SH-SY5Y (cell line): Measurements from ENCODE around the gene ADAMTS17.

Source experiments
- GATA2 ChIP-seq: IDR thresholded peaks from 2 replicates; pipeline ENCODE4 v1.6.1; 2011; ENCODE audit warnings: mild to moderate bottlenecking, low read depth, low read length
- GATA3 ChIP-seq: IDR thresholded peaks from 2 replicates; pipeline ENCODE4 v1.6.1; 2011; ENCODE audit warnings: low read depth, mild to moderate bottlenecking, low read length, moderate library complexity

ADAMTS17 gene

DNA sequence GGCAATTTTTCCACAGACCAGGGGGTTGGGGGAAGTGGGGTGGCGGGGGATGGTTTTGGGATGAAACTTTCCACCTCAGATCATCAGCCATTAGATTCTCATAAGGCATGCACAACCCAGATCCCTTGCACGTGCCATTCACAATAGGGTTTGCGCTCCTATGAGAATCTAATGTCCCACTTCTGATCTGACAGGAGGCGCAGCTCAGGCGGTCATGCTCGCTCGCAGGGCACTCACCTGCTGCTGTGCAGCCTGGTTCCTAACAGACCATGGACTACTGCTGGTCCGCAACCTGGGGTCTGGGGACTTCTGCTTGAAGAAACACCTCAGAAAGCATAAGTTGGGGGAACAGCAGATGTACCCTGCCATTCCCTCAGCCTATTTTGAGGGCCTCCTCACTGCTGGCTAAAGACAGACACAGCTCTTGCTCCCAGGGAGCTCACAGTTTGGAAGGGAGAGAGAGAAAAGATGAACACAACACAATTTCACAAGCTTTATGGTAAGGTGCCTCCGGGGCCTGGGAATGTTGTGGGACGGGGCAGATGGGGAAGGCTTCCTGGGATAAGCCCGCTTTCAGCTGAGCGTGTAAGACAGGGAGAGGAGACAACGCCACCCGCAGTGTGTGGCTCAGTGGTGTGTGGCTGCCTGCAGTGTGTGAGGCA, 285.2 kb downstream of the ADAMTS17 start:
- TF ChIP-seq GATA3 (no peak), GATA2 (no peak)

DNA sequence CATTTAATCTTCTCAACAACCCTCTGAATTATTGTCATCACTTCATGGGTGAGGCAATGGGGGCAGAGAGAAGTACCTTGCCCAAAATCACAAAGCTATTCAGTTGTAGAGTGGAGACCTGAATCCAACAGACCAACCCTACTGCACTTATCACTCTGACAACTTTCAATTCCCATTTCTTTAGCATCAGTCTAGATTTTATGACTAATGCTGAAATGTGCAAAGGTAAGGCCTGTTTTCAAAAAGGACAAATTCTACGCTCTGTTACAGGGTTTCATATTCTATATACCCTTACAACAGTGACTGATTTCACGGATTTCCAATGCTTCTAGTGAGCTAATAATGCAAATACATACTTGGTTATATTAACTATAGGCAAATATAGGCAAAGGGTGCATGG, 286.0 kb downstream of the ADAMTS17 start:
- no peak for TF ChIP-seq GATA2
- TF ChIP-seq GATA3: no peak

DNA sequence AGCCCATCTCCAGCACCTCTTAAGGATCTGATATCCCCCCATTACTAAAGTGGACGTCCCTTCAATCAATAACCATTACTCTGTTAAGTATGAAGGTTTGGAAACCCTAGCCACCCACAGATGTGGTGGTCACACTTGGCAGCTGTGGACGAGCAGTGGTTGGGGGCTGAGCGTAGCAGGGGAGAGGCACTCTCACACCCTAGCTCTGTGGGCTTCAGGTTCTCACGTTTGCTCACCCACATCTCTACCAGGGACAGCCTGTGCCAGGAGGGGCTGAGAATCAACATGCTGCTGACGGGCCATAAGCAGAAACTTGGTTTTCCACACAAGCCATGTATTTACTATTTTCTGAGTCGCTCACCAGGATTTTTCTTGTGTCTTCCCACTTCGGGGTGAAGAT, 287.2 kb downstream of the ADAMTS17 start:
- TF ChIP-seq GATA3 (no peak), GATA2 (no peak)

DNA sequence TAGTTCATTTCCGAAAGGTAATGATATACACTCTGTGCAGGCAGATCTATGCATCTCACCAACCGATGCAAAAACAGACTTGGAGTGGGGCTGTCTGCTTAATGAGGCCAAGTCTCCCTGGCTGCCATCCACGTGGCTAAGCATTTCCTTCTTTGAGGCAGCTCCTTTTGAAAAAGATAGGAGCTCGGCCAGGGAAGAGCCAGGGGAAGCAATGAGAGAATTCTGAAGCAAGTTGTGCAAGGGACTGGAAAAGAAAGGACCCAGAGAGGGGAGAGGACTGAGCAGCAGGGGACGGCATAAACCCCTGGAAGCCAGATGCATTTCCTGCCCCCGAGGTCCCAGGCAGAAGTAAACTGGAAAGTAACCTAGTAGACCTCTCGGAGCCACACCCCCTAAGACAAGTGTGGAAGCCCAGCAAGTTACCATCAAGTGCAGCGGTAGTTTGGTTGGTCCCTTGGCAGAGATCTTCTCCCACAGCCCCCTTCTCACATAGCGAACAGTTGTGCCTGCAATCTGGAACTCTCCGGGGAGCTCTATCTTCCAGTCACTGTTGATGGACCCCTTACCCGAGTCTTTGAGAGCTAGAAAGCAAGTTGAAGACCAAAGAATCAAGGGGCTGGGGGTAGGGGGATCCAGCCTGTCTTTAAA, 288.2 kb downstream of the ADAMTS17 start:
- TF ChIP-seq GATA3 (no peak), GATA2 (no peak)

DNA sequence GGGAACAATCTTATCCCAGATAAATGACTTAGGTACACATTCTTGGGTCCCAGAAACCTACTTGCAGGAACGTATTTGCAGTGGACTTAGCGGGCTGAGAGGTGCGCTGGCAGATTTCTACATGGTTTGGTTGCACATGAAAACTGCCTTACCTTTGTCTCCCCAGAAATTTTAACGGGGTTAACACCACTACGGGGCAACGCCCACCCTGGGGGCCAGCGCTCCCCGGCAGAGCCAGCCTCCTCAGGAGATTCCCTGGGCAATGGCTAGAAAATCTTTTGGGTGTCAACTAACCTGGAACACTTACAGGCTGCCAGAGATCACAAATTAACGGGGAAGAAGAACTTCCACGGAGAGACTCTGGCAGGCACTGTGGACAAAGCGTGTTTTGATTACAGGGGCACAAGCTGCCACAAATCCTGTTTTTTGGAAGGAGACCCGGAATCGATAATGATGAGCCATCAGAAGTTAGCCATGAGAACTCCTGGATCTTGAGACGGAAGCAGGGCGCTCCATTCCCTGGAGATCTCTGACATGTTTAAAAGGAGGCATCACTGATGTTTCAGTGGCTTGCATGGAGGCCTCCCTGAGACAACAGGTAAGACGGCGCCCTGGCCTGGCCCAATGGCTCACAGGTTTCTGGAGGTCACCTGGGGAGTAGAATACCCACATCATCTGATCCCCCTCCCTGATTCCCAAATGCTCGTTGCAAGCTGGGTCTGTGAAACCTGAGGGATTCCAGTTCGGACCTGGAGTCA, 288.9 kb downstream of the ADAMTS17 start:
- TF ChIP-seq GATA2: no peak
- no peak for TF ChIP-seq GATA3

DNA sequence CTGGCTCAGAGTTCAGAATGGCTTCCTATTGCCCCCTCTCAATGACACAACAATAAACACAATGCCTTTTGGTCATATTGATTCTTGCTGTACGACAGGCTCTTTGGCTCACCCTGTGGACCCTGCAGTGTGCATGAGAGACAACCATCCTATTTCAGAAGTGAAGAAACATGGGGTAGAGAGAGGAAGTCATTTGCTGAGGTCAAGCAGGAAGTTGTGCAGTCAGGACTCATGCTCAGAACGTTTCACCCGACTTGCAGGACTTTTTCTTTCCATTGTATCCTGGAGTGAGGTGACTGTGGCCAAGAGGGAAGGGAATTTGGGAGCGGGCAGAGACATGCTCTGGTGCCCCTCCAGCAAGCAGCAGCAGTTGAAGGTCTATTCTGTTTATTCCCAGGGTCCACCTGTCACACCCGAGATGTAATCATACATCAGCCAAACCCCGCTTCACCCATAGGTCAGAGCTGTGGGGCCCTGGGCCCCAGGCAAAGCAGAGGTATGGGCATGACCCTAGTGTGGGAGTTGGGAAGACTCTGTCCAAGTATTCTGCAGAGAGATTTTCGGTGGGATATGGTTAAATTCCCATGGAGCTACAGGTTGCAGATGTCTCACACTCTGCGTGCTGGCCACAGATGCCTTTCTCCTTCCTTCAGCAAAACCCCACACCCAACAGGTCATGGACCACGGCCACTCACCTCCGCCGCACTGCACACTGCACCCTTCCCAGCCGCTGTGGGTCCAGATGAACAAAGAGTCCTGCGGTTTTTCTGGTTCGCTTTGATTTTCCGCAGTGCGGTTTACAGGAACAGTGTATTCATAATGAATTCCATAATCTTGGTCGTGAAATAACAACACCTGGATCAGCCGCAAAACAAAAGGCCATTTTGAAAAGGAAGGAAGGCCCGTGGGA, 290.6 kb downstream of the ADAMTS17 start:
- no peak for TF ChIP-seq GATA3
- no peak for TF ChIP-seq GATA2

DNA sequence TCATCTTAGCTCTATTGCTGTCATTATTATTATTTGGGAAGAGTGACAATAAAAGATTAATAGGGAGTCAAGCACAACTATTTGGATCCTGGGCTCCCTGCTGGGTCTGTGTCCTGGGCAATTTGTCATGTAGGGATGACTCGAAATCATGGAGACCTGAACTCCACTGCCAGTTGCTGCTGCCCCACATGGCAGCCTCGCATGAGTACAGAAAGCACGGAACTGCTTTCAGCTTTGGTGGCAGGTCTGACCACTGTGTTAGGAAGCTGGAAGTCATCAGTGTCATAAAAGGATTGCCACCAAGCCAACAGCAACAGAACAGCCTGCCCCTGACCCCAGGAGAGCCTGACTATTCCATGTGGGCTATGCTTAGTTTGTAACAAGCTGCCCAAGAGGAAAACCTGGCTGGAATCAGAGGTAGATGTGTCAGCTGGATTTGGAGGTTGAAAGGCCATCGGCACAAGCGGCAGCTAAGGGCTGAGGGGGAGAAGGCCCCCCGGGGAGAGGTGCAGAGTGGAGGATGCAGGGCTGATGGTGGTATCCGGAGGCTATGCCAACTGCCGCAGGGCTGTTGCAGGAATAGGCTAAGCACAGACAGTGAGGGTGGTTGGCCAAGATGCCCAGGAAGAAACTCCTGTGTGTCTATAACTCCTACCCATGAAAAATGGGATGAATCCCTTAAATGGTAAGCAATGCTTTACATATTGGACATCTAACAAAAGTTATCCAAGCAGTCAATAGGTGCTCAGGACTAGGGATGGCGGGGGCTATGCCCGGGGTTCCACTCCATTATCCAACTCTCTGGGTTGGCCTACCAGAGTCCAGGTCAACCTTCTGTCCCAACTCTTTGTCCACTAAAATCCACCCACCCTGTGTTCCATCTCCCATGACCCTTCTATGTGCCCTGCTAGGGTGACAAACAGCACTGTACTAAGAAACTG, 291.6 kb downstream of the ADAMTS17 start:
- TF ChIP-seq GATA3 (no peak), GATA2 (no peak)

DNA sequence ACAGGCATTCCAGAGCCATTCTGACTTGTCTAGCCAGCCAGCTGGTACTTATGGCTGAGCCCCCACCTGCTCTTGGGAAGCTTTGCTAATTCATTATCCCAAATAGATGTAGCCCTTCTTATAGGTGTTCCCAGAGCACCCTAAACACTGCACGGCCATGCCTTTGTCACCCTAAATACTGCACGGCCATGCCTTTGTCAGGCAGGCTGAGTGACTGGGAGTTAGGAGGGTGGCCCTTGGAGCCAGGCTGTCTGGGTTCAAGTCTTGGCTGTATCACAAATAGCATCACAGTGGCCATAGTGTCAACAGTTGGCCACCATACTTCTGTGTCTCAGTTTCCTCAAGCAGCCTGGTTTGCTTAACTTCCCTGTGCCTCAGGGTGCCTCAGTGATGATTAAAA, 292.3 kb downstream of the ADAMTS17 start:
- no peak for TF ChIP-seq GATA3
- TF ChIP-seq GATA2: no peak

DNA sequence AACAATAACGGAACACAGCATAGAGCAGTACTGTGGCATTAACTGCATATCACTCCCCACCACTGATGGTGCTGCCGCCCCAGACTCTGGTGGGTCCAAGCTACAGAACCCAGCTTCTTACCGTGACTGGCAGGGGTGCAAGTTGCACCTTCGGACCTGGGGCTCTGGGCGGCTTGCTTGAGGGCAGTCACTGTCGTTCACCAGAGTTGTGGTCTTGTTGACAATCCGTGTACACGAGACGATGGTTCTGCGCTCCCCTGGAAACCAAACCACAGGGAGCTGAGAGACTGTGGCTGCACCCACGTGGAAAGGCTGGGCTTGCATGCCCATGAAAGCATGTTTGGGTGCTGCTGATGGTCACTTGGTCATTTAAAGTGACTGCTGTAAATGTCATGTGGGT, 293.0 kb downstream of the ADAMTS17 start:
- TF ChIP-seq GATA3 (no peak), GATA2 (no peak)

DNA sequence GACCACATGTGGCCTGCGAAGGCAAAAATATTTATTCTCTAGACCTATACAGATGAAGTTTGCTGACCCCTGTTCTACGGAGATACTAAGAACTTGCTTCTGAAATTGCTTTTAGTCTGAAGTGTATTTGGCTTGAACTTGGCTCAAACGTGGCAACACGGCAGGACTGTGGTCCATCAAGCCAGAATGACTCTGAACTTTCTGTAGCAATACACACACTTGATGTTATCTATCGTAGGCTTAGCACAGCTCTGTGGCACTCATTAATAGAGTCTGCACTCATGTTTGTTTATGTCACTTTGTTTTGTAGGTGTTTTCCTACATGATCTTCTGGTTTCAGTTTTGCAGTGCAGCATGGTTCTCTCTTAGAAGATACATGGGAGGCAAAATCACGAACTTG, 298.1 kb downstream of the ADAMTS17 start:
- TF ChIP-seq GATA2 (no peak), GATA3 (no peak)

DNA sequence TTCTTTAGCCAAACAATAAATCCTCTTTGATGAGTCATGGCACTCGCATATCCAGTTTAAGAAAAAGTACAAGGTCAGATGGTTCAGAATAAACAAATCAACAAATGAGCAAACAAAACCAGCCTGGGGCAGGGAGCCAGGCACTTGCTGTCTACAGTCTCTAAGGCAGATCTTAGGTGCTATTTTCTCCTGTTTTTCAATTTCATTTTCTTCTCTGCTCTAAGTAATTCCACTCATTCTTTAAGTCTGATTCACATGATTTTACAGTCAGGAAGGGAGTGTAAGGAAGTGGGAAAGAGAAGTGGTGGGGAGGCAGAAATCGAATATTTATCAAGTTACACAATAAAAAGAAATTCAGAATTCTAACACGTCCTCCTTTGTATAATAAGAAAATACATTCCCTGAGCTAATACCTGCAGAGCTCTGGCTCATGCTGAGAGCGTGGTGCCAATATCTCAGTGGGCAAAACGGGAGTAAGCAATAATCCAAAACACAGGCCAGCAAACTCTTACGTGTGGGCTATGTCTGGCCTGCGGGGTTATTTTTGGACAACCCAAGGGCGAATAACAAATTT, 298.6 kb downstream of the ADAMTS17 start:
- TF ChIP-seq GATA3 (no peak), GATA2 (no peak)

DNA sequence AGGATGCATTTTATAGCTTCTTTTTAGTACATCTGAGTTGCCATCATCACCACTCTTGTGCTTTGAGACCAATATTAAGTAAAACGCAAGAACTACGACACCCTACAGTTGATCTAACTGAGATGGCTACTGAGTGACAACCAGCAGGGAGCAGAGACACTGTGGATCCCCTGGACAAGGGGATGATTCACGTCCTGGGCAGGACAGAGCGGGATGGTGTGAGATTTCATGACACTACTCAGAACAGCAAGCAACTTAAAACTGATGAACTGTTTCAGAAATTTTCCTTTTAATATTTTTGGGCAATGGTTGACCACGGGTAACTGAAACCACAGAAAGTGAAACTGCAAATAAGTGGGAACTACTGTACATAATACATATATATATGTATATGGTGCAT, 299.2 kb downstream of the ADAMTS17 start:
- TF ChIP-seq GATA2: no peak
- TF ChIP-seq GATA3: no peak

DNA sequence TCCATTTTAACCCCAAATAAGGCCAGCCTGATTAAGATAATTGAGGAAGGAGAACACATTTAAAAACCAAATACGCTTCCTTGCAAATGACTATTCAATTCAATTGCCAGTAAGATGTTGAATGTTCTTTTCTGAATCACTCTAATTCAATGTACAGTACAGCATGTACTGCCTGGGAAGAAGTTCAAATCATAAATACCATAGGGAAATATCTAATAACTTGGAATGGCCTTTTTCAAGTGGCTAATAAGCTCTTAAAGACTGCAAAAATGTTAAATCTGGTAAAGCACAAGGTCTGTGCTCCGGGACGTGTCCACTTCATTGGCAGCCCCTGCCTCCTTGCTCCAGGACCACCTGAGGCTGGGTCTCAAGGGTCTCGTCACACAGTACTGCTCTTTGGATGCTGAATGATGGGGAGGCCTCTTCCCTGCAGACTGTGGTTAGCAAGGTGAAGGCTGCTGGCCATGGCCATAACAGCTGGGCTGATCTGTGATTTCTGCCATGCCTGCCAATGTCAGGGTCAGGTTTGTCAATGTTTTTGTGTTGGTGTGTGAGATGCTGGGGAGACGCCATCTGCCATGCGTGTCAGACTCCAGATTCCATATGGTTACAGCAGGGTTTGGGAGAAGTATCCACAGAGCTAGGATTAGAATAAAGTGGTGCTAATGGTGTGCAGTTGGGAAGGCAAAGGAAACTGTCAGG, 300.5 kb downstream of the ADAMTS17 start:
- TF ChIP-seq GATA3: no peak
- no peak for TF ChIP-seq GATA2
